DMS 273 treated with DMSO at 0.1 percent for 48 hours (cell line): Measurements from ENCODE around the gene STOML1.
"Not testable (repeated sequence)": the region's sequence is repeated elsewhere in the genome, so short reads cannot be mapped to it uniquely, and the experiment has no call there.

ENCODE experiments used
- DNase-seq: peaks from one replicate; lab custom pipeline; 2025; lab: John Stamatoyannopoulos, UW

The STOML1 gene

GRCh38 chr15:73960472-73961070 lies 31.5 kb downstream of the STOML1 start:
- not testable (repeated sequence) for DNase-seq

- DNase-seq = no peak
Observed at GRCh38 chr15:73959801-73960200, 32.3 kb downstream of the STOML1 start.

GRCh38 chr15:73959012-73959581 lies 33.0 kb downstream of the STOML1 start:
- DNase-seq = peak; percentile 65

DNA sequence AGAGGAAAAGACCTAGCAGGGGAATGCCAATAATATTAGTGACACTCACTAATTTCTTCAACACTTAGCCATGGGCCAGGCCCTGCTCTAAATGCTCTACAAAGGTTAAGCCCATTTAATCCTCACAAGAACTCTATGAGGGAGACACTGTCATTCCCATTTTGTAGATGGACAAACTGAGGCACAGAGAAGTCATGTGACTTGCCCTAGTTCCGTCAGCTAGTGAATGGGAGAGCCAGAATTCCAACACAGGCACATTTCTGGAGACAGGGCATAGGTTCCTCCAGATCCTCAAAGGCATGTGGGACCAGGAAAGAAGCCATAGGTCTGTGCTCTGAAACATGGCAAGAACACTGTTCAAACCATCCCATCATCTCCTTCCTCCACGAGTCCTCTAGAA lies 34.3 kb downstream of the STOML1 start:
- DNase-seq = no peak

- no peak for DNase-seq
Observed at GRCh38 chr15:73957276-73957675, 34.8 kb downstream of the STOML1 start.

DNA sequence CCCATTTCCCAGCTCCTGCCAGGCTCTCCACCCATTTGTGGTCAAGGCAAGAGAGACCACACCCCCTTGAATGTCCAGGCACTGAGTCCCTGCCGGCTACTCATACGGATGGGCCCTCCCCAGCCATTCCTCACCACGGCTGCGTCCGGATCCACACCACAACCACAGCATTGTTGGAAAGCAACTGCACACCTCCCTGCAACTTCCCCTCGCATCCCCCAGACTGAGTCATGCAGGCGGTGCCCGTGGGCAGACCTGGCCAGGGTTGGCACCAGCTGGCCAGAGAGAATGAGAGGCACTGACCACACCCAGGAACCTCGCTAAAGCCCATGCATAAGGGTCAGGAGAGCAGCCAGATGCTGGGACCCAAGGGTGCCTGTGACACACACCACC lies 35.4 kb downstream of the STOML1 start:
- DNase-seq = no peak

GRCh38 chr15:73955861-73956742 lies 36.0 kb downstream of the STOML1 start:
- no peak for DNase-seq

GRCh38 chr15:73955326-73955725 lies 36.8 kb downstream of the STOML1 start:
- DNase-seq = no peak

GRCh38 chr15:73954188-73955145 lies 37.6 kb downstream of the STOML1 start:
- DNase-seq = no peak

DNA sequence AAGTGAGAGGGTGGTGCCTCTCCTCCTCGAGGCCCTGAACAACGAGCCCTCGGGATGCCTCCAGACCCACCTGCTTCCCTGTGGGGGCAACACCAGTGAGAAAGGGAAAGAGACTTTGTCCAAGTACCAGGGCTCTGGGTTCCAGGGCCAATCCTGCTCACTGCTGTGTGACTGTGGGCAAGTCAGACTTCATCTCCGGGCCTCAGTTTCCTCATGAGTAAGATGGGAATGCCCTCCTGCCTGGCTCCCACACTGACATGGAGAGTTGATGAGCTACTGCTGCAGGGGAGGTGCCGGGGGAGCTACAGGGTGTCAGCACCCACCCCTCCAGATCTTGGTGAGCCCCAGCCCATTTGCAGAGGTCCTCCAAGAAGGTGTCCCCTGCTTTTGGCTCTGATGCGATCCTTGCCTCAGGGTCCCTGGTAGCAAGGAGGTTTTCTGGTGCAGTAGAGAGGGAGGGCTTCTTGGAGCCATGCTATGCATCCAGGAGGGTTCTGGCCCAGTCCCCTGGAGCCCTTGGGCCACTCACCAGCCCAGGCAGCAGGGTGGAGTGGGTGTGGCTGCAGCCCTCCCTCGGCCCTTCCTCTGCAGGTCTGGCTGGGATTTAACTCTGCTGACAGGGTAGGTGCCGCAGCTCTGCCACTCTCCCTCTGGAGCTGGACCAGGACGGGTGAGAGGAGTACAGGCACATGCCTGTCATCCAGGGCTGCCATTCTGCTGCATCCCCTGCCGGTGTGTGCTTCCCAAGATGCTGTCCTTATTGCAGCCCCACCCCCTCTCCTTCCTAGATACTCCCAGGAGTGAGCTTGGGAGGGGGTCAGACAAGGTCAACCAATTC lies 39.0 kb downstream of the STOML1 start:
- no peak for DNase-seq

DNA sequence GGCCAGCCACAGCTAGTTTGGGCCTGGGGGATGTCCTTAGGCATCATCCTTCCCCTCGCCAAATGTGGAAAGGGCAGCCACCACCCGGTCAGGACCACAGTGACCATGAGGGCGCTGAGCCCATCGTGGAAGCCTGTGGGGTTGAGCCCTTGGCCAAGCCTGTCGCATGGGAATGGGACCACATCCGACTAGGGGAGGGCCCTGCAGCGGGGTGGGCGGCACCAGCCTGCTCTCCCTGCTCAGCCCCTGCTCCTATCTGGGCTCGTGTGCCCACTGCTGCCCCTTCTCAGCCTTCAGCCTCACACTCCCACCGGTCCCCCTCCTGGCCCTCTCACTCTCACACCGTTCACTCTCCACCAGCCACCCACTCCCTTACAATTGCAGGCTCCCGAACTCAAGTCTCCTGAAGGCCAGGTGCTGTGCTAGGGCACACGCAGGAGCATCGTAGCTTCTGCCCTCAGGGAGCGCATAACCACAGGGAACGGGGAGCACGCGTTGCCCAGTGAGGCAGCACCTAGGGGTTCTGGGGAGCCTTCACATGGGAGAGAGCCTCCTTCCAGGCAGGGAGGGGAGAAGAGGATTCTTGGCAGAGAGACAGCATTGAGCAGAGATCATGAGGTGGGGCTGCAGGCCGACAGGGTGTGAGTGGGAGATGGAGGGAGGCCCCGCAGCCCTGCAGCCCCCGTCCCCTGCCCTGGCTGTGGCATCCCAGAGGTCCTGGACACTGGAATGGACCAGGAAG lies 39.8 kb downstream of the STOML1 start:
- DNase-seq = no peak

DNA sequence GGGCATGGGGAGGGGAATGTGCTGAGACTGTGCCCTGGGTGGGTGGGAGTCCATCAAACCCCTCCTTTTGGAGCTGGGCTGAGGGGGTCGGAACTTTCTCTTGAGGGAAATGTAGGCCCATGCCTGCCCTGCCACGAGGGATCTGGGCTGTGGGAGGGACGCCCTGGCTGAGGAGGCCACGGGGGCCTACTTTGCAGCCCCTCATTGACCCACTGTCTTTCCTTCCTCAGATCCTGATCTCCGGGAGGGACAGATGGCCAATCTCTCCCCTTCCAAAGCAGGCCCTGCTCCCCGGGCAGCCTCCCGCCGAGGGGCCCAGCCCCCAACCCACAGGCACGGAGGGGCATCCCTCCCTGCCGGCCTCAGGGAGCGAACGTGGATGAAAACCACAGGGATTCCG lies 40.5 kb downstream of the STOML1 start:
- no peak for DNase-seq

DNA sequence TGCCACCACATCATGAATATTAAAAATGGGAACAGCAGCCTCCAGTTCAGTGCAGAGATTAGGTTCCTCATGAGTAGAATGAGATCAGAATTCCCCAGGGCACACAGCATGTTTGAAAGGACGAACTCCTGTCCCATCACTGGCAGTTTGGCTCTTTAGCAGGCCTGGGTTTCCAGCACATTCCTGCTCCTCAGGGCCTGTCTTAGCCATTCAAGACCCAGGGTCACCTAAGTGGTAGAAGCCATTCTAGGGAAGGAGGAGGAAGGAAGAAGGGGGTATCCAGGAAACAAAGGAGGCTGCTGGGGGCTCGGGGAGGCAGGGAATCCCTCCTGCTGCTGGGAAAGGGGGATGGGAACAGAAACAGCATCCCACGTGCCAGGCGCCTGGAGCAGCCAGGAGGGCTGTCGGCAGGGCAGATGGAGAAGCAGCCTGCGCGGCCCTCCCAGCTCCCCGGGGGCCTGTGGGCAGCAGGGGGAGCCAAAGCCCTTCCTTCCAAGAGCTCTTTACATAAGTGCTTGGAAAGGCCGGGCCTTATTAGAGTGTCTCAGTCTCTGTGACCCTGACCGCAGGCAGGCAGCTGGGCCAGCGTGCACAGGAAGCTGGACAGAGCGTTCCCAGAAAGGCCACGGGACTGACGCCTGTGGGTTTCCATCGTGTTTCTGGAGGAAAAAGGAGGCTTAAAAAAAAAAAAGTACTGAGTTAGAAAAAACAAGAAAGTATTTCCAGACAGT lies 41.1 kb downstream of the STOML1 start:
- DNase-seq = peak; percentile 67

GRCh38 chr15:73950479-73950830 lies 41.6 kb downstream of the STOML1 start:
- no peak for DNase-seq

DNA sequence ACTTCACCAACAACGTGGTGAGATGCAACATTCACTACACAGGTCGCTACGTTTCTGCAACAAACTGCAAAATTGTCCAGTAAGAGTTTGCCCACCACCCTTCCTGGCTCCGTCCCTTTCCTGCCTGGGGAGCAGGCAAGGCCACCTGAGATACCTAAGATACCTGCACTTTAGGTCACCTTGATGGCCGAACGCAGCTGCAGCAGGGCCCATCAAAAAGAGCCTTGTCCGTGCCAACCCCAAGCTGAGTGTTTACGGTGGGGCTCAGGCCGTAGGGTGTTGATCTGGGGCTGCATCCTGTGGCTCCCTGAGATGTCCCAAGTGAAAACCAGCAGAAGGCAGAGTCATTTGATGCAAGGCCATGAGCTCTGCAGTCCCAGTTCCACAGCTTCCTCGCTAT lies 42.6 kb downstream of the STOML1 start:
- DNase-seq = no peak

GRCh38 chr15:73948982-73949381 lies 43.1 kb downstream of the STOML1 start:
- no peak for DNase-seq

DNA sequence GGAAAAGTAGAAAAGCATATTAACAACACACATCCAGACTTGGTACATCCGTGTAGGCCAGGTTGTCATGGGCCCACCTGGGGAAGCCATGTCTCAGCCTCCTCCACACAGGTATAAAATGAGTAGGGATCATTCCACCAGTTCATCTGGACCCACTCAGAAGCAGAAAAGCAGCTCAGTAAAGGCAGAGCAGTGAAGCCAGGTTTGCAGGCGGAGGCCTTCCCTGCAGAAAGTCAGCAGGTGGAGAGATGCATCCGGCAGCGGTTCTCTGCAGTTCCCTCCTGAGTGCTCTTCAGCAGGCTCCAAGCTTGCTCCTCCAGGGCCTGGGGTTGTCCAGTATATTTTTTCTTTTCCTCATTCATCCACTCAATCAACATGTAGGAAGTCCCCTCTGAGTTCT lies 43.7 kb downstream of the STOML1 start:
- no peak for DNase-seq

- DNase-seq = no peak
Observed at GRCh38 chr15:73947651-73948050, 44.4 kb downstream of the STOML1 start.

- no peak for DNase-seq
Observed at GRCh38 chr15:73946795-73947370, 45.2 kb downstream of the STOML1 start.
